ENCODE results near the gene HMGN4. TPM values are rescaled to one million over a fixed set of nuclear protein-coding genes. Genes with fewer than 3 reads are reported as not detected.
A peak's percentile ranks its signal among the peaks of the same experiment; 100 is the strongest.

HMGN4 gene
- total RNA-seq, 2 donors from 2014 or later: 29.4 to 38.6 TPM

- peak; percentile 82 for DNase-seq
- peak; percentile 83 to 89 for ATAC-seq
- intact Hi-C loops (cut with DNase I): loop anchor here in 1 of 2 donors (2.0 kb wide), 1 partner anchor 14 kb away; no protein-coding TSS in a partner anchor
Measured at GRCh38 chr6:26568601-26569432, 30.7 kb downstream of the HMGN4 start.

- no peak for DNase-seq
- intact Hi-C loops (cut with DNase I): loop anchor here in 1 of 2 donors (2.0 kb wide), 1 partner anchor 15 kb away; no protein-coding TSS in a partner anchor
- ATAC-seq: no peak
Measured at GRCh38 chr6:26569433-26569764, 31.2 kb downstream of the HMGN4 start.

GRCh38 chr6:26570027-26570809, 32.1 kb downstream of the HMGN4 start:
- intact Hi-C loops (cut with DNase I): loop anchor here in 1 of 2 donors (5.0 kb wide), 1 partner anchor 228 kb away; no protein-coding TSS in a partner anchor
- ATAC-seq (no peak), DNase-seq (no peak)

GRCh38 chr6:26571592-26572296, 33.6 kb downstream of the HMGN4 start:
- intact Hi-C loops (cut with DNase I): loop anchor here in 1 of 2 donors (1.0 to 5.0 kb wide), 2 partner anchors 24 to 229 kb away; no protein-coding TSS in a partner anchor
- ATAC-seq (peak; percentile 66 to 82), DNase-seq (no peak)

GRCh38 chr6:26575494-26575939, 37.4 kb downstream of the HMGN4 start:
- ATAC-seq (no peak), DNase-seq (no peak)
- intact Hi-C loops (cut with DNase I): no loop called here

GRCh38 chr6:26576407-26576843, 38.3 kb downstream of the HMGN4 start:
- intact Hi-C loops (cut with DNase I): no loop called here
- ATAC-seq (no peak), DNase-seq (no peak)

- DNase-seq (no peak), ATAC-seq (peak; percentile 45 to 65)
- intact Hi-C loops (cut with DNase I): no loop called here
Measured at GRCh38 chr6:26576929-26577719, 39.0 kb downstream of the HMGN4 start.

GRCh38 chr6:26577720-26578072, 39.5 kb downstream of the HMGN4 start:
- ATAC-seq (no peak), DNase-seq (no peak)
- intact Hi-C loops (cut with DNase I): no loop called here

- DNase-seq (no peak), ATAC-seq (no peak)
- intact Hi-C loops (cut with DNase I): no loop called here
Measured at GRCh38 chr6:26578279-26578678, 40.1 kb downstream of the HMGN4 start.

GRCh38 chr6:26578741-26579140, 40.6 kb downstream of the HMGN4 start:
- ATAC-seq: no peak
- intact Hi-C loops (cut with DNase I): no loop called here
- DNase-seq: no peak

GRCh38 chr6:26581164-26581915, 43.2 kb downstream of the HMGN4 start:
- DNase-seq (no peak), ATAC-seq (no peak)
- intact Hi-C loops (cut with DNase I): no loop called here

GRCh38 chr6:26588965-26589364, 50.8 kb downstream of the HMGN4 start:
- intact Hi-C loops (cut with DNase I): no loop called here
- no peak for ATAC-seq
- no peak for DNase-seq

GRCh38 chr6:26592649-26593048, 54.5 kb downstream of the HMGN4 start:
- ATAC-seq (no peak), DNase-seq (no peak)
- intact Hi-C loops (cut with DNase I): loop anchor here in 1 of 2 donors (10.0 kb wide), 1 partner anchor 248 kb away; no protein-coding TSS in a partner anchor

GRCh38 chr6:26593278-26594130, 55.3 kb downstream of the HMGN4 start:
- intact Hi-C loops (cut with DNase I): loop anchor here in 1 of 2 donors (10.0 kb wide), 1 partner anchor 249 kb away; no protein-coding TSS in a partner anchor
- ATAC-seq (no peak), DNase-seq (no peak)

GRCh38 chr6:26594131-26594498, 55.9 kb downstream of the HMGN4 start:
- DNase-seq (no peak), ATAC-seq (no peak)
- intact Hi-C loops (cut with DNase I): loop anchor here in 1 of 2 donors (10.0 kb wide), 1 partner anchor 249 kb away; no protein-coding TSS in a partner anchor

GRCh38 chr6:26594730-26595632, 56.8 kb downstream of the HMGN4 start:
- intact Hi-C loops (cut with DNase I): loop anchor here (1.0 to 10.0 kb wide), 3 partner anchors 23 to 254 kb away; no protein-coding TSS in a partner anchor
- DNase-seq (no peak), ATAC-seq (peak in 1 of 2 donors; percentile 2)

Measured in left cardiac atrium (tissue), 4 donors.